Central memory CD4-positive, alpha-beta T cell (primary cell): Measurements from ENCODE around the gene ANKFY1.

ENCODE experiments used
- DNase-seq: peaks from one replicate; pipeline ENCODE4 v3.0.0; 2022

ANKFY1 gene

GRCh38 chr17:4177806-4178205 lies 86.0 kb downstream of the ANKFY1 start:
- DNase-seq: peak; percentile 44

DNA sequence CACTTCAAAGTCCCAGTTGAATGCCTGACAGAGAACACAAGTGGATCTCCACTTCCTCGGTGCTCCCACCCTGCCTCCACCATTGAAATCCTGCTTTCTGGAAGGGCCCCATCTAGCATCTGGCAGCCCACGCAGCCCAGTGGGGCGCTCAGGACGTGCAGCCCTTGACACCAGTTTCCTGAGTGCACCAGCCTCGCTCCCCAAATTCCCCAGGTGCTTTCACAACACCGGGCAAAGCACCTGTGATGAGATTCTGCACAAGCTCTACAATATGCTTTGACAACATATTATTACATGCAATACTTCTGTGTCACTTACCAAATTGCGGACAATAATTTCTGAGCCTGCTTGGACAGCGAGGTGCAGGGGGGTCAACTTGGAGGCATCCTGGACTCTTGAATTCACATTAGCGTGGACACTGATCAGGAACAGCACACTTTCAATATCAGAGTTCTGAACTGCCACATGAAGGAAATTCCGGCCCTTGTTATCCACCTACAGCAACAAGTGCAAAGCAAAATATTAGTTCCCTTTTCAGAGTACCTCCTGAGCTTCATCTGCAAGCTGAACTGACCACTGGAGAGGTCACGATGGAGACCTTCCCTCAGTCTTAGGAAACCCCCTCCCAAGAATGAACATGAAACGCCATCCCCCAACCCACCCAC lies 86.8 kb downstream of the ANKFY1 start:
- DNase-seq: no peak

- DNase-seq: peak; percentile 68
Observed at GRCh38 chr17:4175921-4176807, 87.6 kb downstream of the ANKFY1 start.

DNA sequence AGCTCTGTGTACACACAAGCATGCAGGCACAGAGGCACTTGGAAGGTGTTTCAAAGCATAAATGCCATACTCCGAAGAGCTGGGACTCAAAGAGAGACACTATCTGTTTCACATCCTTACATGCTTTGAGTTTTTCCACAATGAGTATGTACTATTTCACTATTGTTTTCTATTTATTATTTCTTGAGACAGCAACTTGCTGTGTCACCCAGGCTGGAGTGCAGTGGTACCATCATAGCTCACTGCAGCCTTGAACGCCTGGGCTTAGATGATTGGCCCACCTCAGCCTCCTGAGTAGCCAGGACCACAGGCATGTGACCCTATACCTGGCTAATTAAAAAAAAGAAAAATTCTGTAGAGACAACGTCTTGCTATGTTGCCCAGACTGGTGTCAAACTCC lies 89.2 kb downstream of the ANKFY1 start:
- no peak for DNase-seq

- no peak for DNase-seq
Observed at GRCh38 chr17:4173781-4174180, 90.0 kb downstream of the ANKFY1 start.

DNA sequence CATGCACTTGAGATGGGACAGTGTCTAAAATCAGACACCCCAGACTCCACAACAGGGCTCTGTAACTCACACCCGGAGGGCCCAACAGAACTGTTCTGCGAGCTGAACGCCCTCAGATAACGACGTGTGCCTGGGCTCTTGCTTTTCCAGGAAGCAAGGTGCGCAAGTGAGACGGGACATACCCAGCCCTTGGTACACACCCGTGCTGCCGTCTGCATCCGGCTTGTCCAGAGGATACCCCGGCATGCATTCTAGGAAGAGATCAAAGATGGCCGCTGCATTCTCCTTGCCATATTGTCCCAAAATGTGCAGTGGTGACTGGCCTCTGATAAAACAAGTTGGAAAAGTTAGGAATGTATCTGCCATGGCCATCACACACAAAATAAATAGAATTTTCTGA lies 91.4 kb downstream of the ANKFY1 start:
- no peak for DNase-seq

DNA sequence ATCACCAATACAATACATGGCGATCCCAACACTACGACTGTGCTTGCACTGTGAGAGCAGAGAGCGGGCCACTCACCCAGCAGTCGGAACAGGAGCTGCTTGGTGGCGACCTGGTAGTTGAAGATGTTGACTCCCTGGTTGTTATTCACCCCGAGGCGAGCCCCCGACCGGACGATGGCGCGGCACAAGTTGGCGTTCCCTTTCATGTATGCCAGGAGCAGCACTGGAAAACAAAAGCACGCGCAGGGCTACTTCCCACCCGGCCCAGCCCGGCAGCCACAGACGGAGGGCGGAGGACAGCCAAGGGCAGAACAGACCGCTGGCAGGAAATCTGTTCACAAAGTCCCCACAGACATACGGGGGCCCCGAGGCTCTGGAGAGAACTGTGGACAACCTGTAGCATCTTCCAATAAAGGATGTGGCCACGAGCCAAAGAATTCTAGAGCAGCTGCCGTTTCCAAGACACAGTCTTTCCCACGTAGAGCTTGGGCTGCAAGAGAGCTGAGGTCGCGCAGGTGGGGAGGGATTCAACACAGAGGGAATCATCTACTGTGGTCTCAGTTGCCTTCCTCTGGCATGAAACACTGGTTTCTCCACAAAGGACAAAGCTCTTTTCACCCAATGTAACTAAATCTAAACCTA lies 93.0 kb downstream of the ANKFY1 start:
- no peak for DNase-seq

DNA sequence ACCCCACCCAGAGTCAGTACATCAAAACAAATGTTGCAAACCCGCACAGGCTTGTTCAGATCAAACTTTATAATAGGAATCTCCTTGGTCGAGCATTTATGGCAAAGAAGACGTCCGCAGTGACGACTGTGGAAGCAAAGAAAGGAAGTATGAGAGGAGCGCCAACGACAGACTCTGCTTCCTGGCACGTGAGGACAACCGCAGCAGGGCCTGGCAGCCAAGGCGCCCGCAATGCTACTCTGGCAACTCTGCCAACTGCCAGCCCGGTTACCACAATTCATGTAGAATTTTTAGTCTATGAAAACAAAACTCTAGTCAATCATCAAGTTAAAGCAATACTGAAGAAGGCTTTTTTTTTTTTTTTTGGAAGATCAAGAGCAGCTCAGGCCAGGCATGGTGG lies 96.0 kb downstream of the ANKFY1 start:
- peak; percentile 9 for DNase-seq

- no peak for DNase-seq
Observed at GRCh38 chr17:4166419-4166818, 97.4 kb downstream of the ANKFY1 start.

DNA sequence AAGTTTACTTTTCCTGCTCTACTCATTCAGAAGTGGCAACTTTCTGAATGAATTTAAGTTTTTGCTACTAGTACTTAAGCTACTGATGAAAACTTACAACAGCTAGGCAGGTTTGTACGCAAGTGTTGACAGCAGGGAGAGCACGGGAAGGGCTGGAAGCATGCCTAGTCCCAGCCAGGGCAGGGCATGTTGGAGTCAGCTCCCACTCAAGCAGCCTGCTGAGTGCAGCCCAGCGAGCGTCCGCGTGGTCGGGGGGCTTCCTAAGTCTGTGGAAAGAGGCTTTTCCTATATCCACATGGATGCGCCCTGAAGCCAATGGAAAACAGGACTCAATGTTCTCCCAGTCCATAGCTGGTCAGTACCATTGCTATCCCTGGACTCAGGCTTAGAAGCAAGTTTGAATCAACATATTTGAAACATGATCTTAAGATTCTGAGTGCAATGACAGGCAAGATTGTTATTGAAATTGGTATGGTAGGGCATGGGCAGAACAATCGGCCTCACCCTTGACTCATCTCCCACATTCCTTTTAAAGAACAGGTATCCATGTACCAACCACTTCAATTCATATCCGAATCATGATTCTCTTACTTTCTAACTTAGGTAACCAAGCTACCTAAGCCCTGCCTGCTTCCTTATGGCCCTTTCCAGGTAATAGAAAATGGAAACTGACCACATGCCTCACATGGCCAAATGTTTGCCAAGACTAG lies 98.3 kb downstream of the ANKFY1 start:
- no peak for DNase-seq

DNA sequence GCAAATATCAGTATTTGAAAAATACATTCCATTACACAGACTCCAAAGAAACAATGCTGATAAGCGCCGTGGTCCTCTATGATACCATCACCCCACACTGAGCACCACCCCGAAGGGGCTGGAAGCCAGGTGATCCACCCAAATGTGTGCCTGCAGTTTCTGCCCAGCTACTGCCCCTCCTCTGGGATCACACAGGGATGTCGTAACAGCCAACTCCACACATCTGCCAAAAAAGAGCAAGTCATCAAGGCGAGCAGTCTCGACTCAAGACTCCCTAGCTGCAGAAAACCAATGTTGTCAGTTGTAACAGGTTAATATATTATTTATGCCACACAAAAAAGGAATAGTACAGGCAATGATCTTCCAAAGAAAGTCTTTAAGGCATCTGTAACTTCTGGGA lies 99.8 kb downstream of the ANKFY1 start:
- no peak for DNase-seq

DNA sequence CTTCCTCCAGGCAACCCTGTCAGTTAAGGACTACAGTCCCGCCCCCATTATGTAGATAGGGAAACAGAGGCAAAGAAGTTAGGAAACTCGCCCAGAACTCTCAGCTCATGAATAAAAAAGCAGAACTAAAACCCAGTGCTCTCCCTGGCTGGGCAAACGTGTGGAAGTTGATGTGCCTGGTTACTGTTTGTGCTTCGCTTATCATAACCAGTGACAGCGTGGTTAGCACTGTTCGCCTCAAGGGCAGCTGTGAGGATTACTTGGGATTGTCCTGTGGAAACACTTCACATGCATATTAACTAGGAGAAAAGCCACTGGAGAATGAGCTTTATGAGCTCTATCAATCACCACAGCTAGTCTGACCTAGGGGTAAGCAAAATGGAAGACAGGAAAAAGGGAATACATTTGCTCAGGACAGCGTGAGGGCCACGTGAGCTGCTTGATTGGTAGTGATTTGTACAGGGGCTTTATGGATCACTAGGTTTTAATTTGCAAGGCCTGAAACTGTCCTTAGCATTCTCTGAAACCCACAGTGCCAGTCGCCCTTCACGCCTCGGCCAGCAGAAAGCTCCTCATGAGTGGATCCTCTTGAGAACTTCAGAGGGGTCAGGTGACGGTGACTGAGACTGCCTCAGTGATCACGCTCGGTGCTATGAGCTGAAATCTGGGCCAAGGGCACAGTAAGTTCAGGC lies 100.9 kb downstream of the ANKFY1 start:
- no peak for DNase-seq

DNA sequence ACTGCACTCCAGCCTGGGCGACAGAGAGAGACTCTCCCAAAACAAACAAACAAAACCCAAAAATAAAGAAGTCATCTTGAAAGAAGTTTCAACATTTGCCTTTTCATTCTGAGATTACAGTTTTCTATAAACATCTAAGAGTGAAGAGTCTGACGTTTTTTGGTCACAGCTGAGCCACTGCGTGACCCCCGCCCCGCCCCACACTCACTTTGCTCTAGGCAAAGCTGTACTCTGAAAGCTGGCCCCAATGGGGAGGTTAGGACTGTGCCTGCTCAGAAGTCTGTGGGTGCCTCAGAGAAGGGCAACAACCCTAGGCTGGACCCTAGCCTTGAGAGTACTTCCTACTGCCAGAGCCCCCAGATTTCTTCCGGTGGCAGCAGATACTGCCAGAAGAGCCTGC lies 101.5 kb downstream of the ANKFY1 start:
- no peak for DNase-seq

DNA sequence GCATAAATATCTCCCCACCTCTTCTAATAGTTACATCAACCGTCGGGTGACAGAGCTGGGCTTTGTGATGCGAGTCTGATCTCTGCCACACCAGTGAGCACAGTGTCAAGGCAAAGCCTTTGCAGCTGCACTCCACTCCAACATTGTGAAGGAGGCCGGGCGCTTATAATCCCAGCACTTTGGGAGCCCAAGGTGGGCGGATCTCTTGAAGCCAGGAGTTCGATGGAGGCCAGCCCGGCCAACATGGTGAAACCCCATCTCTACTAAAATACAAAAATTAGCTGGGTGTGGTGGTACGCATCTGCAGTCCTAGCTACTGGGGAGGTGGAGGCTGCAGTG lies 101.8 kb downstream of the ANKFY1 start:
- DNase-seq: no peak

GRCh38 chr17:4161192-4161966 lies 102.4 kb downstream of the ANKFY1 start:
- DNase-seq: no peak

- no peak for DNase-seq
Observed at GRCh38 chr17:4160294-4160859, 103.4 kb downstream of the ANKFY1 start.

GRCh38 chr17:4159761-4160160 lies 104.0 kb downstream of the ANKFY1 start:
- DNase-seq: no peak

- no peak for DNase-seq
Observed at GRCh38 chr17:4157618-4158333, 106.0 kb downstream of the ANKFY1 start.

DNA sequence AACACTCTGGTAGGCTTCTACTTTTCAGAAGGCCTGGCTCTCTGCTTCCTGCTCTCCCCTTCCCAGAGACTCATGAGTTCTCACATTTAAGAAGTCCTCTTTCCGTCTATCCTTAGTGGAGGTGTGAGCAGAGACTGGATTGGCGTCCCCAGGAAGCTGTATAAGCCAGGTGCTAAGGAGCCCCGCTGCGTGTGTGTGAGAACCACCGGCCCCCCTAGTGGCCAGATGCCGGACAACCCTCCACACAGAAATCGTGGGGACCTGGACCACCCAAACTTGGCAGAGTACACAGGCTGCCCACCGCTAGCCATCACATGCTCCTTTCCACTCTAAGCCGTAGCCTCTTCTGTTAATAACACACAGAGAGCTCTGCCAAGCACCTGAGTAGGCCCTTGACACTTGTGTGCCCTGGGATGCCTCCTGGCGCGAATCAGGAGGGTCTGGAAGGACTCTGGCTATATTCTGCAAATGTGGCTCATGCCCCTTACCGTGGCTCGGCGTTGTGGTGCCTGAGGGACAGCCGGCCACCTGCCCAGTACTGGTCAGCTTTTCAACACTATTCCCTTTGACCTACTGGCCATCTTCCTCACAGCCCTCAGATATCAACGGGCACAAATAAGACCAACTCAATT lies 106.9 kb downstream of the ANKFY1 start:
- no peak for DNase-seq

DNA sequence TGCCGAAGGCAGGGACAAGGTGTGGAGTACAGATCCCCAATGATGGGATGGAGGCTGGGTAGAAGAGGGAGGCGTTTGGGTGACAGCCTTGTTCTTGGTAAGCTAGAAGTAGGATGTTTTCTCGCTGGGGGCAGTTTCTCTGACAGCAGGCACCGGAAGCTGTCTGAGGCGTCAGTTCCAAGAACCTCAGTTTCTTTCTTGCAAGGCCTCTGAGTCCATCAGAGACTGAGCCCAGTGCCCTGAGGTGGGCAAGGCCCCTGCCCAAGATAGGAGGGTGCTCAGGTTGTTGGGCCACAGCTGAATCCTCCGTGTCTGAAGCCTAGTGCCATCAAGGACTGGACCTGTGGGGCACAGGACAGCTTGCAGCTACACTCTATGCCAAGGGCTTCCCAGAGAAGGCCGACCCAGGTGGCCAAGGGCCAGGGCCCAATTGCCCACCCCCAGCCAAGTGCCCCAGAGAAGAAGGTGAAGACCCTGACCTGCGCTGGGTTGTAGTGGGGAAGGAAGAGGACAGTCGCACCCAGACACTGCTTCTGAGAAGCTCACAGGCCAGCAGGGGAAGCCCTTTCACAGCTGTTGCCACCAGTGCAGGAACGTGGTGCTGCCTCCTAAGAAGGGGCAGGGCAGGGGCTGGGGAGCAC lies 107.7 kb downstream of the ANKFY1 start:
- DNase-seq: no peak
